ENCODE data around the gene DEPDC1B.

DNA sequence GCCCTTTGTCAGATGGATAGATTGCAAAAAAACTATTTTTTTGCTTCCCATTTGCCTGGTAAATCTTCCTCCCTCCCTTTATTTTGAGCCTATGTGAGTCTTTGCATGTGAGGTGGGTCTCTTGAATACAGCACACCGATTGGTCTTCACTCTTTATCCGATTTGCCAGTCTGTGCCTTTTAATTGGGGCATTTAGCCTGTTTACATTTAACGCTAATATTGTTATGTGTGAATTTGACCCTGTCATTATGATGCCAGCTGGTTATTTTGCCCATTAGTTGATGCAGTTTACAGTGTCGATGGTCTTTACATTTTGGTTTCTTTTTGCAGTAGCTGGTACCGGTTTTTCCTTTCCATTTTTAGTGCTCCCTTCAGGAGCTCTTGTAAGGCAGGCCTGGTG is 13.0 kb upstream of the DEPDC1B start:
- TF ChIP-seq, protein P1, sequence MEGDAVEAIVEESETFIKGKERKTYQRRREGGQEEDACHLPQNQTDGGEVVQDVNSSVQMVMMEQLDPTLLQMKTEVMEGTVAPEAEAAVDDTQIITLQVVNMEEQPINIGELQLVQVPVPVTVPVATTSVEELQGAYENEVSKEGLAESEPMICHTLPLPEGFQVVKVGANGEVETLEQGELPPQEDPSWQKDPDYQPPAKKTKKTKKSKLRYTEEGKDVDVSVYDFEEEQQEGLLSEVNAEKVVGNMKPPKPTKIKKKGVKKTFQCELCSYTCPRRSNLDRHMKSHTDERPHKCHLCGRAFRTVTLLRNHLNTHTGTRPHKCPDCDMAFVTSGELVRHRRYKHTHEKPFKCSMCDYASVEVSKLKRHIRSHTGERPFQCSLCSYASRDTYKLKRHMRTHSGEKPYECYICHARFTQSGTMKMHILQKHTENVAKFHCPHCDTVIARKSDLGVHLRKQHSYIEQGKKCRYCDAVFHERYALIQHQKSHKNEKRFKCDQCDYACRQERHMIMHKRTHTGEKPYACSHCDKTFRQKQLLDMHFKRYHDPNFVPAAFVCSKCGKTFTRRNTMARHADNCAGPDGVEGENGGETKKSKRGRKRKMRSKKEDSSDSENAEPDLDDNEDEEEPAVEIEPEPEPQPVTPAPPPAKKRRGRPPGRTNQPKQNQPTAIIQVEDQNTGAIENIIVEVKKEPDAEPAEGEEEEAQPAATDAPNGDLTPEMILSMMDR (IDR thresholded peaks at IDR 0.05) = no peak
- no peak for TF ChIP-seq SIN3A (IDR thresholded peaks at IDR 0.05; ENCODE audit: borderline replicate concordance, insufficient read depth, low read depth, low read length)
- TF ChIP-seq, protein P2, sequence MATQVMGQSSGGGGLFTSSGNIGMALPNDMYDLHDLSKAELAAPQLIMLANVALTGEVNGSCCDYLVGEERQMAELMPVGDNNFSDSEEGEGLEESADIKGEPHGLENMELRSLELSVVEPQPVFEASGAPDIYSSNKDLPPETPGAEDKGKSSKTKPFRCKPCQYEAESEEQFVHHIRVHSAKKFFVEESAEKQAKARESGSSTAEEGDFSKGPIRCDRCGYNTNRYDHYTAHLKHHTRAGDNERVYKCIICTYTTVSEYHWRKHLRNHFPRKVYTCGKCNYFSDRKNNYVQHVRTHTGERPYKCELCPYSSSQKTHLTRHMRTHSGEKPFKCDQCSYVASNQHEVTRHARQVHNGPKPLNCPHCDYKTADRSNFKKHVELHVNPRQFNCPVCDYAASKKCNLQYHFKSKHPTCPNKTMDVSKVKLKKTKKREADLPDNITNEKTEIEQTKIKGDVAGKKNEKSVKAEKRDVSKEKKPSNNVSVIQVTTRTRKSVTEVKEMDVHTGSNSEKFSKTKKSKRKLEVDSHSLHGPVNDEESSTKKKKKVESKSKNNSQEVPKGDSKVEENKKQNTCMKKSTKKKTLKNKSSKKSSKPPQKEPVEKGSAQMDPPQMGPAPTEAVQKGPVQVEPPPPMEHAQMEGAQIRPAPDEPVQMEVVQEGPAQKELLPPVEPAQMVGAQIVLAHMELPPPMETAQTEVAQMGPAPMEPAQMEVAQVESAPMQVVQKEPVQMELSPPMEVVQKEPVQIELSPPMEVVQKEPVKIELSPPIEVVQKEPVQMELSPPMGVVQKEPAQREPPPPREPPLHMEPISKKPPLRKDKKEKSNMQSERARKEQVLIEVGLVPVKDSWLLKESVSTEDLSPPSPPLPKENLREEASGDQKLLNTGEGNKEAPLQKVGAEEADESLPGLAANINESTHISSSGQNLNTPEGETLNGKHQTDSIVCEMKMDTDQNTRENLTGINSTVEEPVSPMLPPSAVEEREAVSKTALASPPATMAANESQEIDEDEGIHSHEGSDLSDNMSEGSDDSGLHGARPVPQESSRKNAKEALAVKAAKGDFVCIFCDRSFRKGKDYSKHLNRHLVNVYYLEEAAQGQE (IDR thresholded peaks at IDR 0.05; ENCODE audit: insufficient read depth in 1 of 2, low read depth in 2 of 2, low read length in 1 of 2) = no peak
